Choroid plexus epithelial cell (primary cell): ENCODE data around the gene FZR1.
A peak's percentile ranks its signal among the peaks of the same experiment; 100 is the strongest.

Experiments used
- DNase-seq: peaks from one replicate; pipeline ENCODE4 v3.0.0-alpha.2; 2010; ENCODE audit warnings: low read depth
- H3K4me3 ChIP-seq: 2 replicates; pipeline ENCODE4 v1.5.1; 2011; ENCODE audit warnings: low read depth, mild to moderate bottlenecking, control low read depth, low read length, moderate library complexity
- TF ChIP-seq, protein P1 (sequence below): conservative IDR thresholded peaks from 2 replicates; pipeline ENCODE4 v1.5.1; 2011; ENCODE audit warnings: low read depth, mild to moderate bottlenecking, control low read depth, inconsistent platforms, low read length, moderate library complexity

The FZR1 gene

DNA sequence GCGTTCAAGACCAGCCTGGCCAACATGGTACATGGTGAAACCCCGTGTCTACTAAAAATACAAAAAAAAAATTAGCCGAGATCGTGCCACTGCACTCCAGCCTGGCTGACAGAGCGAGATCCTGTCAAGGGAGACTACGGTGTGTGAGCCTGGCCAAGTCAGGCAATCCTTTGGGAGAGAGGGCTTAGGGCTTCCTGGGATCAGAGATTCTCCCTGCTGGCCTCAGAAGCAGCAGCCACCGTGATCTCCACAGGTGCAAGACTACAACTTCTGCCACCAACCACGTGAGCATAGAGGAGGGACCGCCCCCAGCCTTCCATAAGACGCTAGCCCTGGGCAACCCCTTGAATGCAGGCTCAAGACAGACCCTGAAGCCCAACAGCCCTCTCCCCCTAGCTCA lies 43.7 kb downstream of the FZR1 start:
- no peak for DNase-seq
- H3K4me3 ChIP-seq = no peak overlapping the region
- TF ChIP-seq, protein P1, sequence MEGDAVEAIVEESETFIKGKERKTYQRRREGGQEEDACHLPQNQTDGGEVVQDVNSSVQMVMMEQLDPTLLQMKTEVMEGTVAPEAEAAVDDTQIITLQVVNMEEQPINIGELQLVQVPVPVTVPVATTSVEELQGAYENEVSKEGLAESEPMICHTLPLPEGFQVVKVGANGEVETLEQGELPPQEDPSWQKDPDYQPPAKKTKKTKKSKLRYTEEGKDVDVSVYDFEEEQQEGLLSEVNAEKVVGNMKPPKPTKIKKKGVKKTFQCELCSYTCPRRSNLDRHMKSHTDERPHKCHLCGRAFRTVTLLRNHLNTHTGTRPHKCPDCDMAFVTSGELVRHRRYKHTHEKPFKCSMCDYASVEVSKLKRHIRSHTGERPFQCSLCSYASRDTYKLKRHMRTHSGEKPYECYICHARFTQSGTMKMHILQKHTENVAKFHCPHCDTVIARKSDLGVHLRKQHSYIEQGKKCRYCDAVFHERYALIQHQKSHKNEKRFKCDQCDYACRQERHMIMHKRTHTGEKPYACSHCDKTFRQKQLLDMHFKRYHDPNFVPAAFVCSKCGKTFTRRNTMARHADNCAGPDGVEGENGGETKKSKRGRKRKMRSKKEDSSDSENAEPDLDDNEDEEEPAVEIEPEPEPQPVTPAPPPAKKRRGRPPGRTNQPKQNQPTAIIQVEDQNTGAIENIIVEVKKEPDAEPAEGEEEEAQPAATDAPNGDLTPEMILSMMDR = no peak

DNA sequence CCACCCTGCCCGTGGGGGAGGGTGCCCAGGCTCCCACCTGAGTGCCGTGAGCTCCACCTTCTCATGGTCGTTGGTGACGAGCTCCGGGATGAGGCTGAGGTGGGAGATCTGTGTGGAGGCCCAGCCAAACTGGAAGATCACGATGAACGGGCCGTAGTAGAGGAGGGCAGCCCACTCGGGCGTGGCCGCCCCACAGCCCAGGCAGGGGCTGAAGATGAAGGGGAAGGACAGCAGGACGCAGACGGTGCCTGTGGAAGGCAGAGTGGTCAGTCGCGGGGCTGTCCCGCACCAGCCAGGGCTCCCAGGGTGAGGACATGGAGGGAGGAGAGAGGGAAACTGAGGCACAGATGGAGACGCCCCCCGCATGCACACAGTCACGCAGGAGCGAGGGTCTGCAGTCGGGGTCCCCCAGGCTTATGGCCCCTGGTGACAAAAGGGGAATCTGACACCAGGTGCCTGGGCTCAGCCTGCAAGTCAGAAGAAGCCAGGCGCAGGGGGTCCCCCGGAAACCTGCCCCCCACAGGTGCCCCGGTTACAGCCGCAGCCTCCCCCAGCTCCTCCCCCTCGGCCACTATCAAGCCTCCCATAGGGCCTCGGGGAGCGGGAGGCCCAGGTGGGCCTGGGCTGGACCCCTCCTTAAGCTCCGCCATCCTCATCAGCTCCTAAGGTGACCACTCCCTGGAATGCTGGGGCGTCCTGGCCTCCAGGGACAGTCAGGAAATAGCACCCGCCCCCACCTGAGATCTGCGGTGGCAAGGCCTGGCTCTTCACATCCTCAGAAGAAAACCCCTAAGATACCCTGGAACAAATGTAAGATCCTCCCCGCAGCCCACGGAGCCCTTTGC lies 45.1 kb downstream of the FZR1 start:
- no peak overlapping the region for H3K4me3 ChIP-seq
- TF ChIP-seq, protein P1 = no peak
- no peak for DNase-seq

DNA sequence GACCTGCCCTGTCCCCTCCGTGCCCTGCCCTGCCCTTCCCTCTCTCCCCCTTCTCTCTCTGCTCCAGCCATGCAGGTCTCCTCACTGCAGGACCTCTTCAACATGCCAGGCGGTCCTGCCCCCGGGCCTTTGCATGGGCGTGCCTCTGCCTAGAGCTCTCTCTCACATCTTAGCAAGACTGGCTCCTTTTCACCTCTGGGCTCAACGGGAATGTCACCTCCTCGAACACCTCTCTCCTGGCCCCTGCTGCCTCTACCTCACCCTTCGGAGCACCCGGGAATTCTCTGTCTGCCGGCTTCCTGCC lies 45.6 kb downstream of the FZR1 start:
- TF ChIP-seq, protein P1 = no peak
- H3K4me3 ChIP-seq = no peak overlapping the region
- DNase-seq = no peak

DNA sequence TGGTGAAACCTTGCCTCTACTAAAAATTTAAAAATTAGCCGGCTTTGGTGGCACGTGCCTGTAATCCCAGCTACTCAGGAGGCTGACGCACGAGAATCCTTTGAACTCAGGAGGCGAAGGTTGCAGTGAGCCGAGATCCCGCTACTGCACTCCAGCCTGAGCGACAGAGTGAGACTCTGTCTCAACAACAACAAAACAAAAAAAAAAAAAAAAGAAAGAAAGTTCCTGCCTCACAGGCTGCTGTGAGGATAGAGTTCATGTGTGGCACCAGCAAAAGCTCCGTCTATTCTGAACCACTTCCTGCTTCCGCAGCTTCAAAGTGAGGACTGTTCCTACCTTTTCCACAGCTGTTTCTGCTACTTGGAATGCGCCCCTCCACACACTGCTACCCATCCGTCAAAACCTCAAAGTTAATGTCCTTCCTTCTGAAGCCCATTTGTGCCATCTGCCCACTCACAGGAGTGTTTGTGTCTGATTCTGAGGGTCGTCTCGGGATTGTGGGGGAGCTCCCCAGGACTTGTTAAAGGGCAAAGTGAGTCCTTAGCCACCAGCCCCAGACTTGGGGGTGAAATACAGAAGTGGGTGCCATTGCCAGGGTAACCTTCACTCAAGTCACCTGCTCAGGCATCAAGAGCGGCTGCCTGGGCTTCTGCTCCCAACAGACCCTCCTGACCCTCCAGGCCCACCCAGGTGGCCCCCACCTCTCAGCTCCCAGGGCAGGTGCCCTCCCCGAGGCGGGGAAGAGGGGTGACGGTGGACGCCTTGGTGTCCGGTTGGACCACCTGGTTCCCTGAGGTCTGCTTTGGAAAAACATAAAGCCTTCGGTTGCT lies 48.4 kb downstream of the FZR1 start:
- H3K4me3 ChIP-seq = no peak overlapping the region
- TF ChIP-seq, protein P1 = no peak
- DNase-seq = no peak

DNA sequence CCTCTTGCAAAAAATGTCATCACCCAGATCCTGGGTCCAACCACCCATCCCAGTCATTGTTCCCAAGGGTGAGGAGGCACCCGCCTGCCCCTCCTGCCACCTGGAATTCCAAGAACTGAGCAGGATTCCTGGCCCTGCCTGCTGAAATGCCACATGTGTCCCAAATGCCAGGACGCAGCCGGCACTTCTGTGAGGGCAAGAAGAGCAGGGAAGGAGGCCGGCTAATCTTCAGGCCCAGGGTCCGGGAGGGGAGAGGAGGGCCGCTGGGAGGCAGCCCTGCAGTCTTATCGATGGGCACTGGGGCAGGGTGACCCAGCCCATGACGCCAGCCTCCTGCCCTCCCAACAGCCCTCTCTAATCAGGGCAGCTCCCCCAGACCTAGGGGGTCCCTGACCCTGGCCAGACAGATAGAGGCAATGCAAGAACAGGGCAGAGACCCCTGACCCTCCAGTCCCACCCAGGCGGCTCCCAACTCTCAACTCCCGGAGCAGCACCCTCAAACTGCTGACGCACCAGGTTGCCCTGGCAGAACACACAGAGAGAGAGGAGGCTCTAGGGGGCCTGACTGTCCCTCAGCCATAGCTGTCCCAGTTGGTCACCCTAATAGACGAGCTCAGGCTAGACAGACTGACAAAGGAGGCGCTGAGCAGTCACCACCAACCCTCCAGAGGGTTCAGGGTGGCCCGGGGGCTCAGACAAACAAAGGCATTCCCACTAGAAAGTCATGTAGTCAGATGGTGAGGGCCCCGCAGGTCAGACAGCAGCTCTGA lies 49.7 kb downstream of the FZR1 start:
- TF ChIP-seq, protein P1 = no peak
- peak overlapping the region; percentile 88 for H3K4me3 ChIP-seq
- DNase-seq = no peak

DNA sequence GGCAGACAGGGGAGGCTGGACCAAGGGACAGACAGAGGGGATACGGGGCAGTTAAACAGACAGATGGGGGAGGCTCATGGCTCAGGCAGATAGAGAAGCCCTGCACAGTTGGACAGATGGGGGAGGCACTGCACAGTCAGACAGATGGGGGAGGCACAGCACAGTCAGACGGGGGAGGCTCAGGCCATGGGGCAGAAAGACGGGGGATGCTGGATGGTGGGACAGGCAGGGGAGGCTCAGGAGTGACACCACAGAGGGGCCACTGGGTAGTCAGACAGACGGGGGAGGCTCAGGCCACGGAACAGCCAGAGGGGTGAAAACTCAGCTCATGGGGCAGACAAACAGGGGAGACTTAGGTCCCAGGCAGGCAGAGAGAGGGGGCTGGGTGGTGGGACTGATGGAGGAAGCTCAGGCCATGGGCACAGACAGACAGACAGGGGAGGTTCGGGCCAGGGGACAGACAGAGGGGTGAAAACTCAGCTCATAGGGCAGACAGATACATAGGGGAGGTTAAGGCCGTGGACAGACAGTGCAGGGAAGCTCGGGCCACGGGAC lies 50.4 kb downstream of the FZR1 start:
- peak overlapping the region; percentile 88 for H3K4me3 ChIP-seq
- TF ChIP-seq, protein P1 = no peak
- DNase-seq = no peak
